ENCODE measurements around the gene NXPH1.
"Not testable (repeated sequence)": the region's sequence is repeated elsewhere in the genome, so short reads cannot be mapped to it uniquely, and the experiment has no call there.

NXPH1 gene

GRCh38 chr7:8668627-8669500, 235.5 kb downstream of the NXPH1 start:
- H3K9ac ChIP-seq (ENCODE audit: low read length), result no peak overlapping the region

DNA sequence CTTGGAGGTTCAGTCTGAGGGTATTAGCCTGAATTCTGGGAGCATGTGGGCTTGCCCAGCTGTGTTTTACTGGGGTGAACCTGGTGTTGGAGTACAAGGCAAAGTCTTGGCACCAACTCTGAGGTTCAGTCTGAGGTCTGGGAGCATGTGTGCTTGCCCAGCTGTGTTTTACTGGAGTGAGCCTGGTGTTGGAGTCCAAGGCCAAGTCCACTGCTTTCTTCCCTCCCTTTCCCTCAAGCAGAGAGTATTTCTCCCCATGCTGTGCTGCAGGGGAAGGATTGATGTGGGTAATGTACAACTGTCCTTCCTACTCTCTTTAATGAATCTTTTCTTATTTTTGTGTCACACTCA, 236.1 kb downstream of the NXPH1 start:
- H3K9ac ChIP-seq (ENCODE audit: low read length), result no peak overlapping the region

More at GRCh38 chr7:8668627-8669500, 235.5 kb downstream of the NXPH1 start:
- H3K27me3 ChIP-seq (ENCODE audit: control insufficient read depth in 1 of 2, insufficient read depth in 2 of 2, low read length in 2 of 2), result no peaks in the 10 kb centered on the region
- H3K4me3 ChIP-seq (ENCODE audit: low read depth in 1 of 2, low read length in 2 of 2), result no peak overlapping the region
- H3K36me3 ChIP-seq (ENCODE audit: insufficient read depth, low read length), result no peaks in the 10 kb centered on the region
- H3K9me3 ChIP-seq (ENCODE audit: low read length), result no peaks in the 10 kb centered on the region
- no peak overlapping the region for H3K27ac ChIP-seq (ENCODE audit: low read depth, low read length)
- H3K4me1 ChIP-seq (ENCODE audit: insufficient read depth, low read length), result no peaks in the 10 kb centered on the region

DNA sequence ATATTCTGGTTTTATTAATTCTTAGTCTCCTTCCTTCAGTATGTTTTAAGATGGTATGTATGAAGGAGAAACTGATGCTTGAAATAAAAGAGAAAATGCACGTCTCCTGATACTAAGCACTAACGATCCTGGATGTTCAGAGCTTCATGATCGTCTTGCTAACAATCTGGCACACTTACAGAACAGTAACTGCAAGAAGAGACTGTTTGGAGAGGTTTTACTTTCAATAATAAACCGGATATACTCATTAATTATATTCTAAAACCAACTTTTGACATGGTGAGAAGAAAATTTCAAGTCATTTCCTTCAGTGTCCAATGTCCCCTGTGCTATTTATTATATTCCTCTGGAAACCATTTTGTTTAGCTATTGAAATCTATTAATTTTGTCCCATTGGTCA, 251.0 kb downstream of the NXPH1 start:
- Histone ChIP-seq H3K4me3 (ENCODE audit: low read depth in 1 of 2, low read length in 2 of 2) (no peak overlapping the region), H3K9ac (ENCODE audit: low read length) (no peak overlapping the region), H3K27ac (ENCODE audit: low read depth, low read length) (no peak overlapping the region), H3K27me3 (ENCODE audit: control insufficient read depth in 1 of 2, insufficient read depth in 2 of 2, low read length in 2 of 2) (no peaks in the 10 kb centered on the region), H3K9me3 (ENCODE audit: low read length) (no peaks in the 10 kb centered on the region), H3K4me1 (ENCODE audit: insufficient read depth, low read length) (no peaks in the 10 kb centered on the region), H3K36me3 (ENCODE audit: insufficient read depth, low read length) (no peaks in the 10 kb centered on the region)

More for the DNA sequence above, 236.1 kb downstream of the NXPH1 start:
- Histone ChIP-seq H3K4me1 (ENCODE audit: insufficient read depth, low read length) (no peaks in the 10 kb centered on the region), H3K36me3 (ENCODE audit: insufficient read depth, low read length) (no peaks in the 10 kb centered on the region), H3K27ac (ENCODE audit: low read depth, low read length) (no peak overlapping the region), H3K27me3 (ENCODE audit: control insufficient read depth in 1 of 2, insufficient read depth in 2 of 2, low read length in 2 of 2) (no peaks in the 10 kb centered on the region), H3K4me3 (ENCODE audit: low read depth in 1 of 2, low read length in 2 of 2) (no peak overlapping the region), H3K9me3 (ENCODE audit: low read length) (no peaks in the 10 kb centered on the region)

DNA sequence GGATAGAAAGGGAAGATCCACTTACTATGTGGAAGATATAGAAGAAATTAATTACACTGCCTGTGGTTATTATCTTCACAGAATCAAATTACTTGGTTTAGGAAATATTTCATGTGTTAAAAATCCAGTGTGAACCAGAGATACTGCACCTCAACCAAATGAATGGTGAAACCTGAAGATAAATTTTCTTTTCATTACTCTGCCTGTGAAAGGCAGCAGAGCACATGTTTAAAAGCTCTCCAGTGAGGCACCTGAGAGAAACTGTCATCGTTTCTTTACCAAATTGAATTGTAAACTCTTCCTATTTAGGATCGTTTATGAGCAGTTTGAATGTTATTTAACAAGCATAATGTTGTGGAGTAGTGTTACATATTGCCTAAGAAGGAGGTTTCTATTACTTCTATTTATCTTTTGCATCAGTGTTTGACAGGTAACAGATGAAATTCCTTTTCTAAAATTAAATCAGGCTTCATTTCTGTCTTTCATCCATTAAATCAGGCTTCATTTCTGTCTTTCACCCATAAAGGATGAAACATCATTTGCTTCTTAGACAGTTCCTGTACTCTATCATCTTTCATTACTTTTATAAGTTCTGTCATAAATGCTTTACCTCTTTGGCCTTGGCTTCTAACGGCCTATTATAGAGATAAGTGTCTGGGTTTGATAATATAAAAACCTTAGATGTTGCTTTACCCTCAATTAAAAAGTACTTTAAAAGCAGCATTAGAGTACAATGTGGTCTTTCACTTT, 266.6 kb downstream of the NXPH1 start:
- Histone ChIP-seq H3K4me3 (ENCODE audit: low read depth in 1 of 2, low read length in 2 of 2) (no peak overlapping the region), H3K27me3 (ENCODE audit: control insufficient read depth in 1 of 2, insufficient read depth in 2 of 2, low read length in 2 of 2) (no peaks in the 10 kb centered on the region), H3K36me3 (ENCODE audit: insufficient read depth, low read length) (no peaks in the 10 kb centered on the region), H3K4me1 (ENCODE audit: insufficient read depth, low read length) (no peaks in the 10 kb centered on the region), H3K9me3 (ENCODE audit: low read length) (no peaks in the 10 kb centered on the region), H3K9ac (ENCODE audit: low read length) (no peak overlapping the region), H3K27ac (ENCODE audit: low read depth, low read length) (no peak overlapping the region)

GRCh38 chr7:8702807-8703206, 269.4 kb downstream of the NXPH1 start:
- Histone ChIP-seq H3K9ac (ENCODE audit: low read length) (no peak overlapping the region), H3K4me3 (ENCODE audit: low read depth in 1 of 2, low read length in 2 of 2) (no peak overlapping the region), H3K4me1 (ENCODE audit: insufficient read depth, low read length) (no peaks in the 10 kb centered on the region), H3K27me3 (ENCODE audit: control insufficient read depth in 1 of 2, insufficient read depth in 2 of 2, low read length in 2 of 2) (no peaks in the 10 kb centered on the region), H3K36me3 (ENCODE audit: insufficient read depth, low read length) (no peaks in the 10 kb centered on the region), H3K27ac (ENCODE audit: low read depth, low read length) (no peak overlapping the region), H3K9me3 (ENCODE audit: low read length) (no peaks in the 10 kb centered on the region)

GRCh38 chr7:8710124-8710523, 276.7 kb downstream of the NXPH1 start:
- Histone ChIP-seq H3K9me3 (ENCODE audit: low read length) (no peaks in the 10 kb centered on the region), H3K4me3 (ENCODE audit: low read depth in 1 of 2, low read length in 2 of 2) (no peak overlapping the region), H3K36me3 (ENCODE audit: insufficient read depth, low read length) (no peaks in the 10 kb centered on the region), H3K9ac (ENCODE audit: low read length) (no peak overlapping the region), H3K4me1 (ENCODE audit: insufficient read depth, low read length) (no peaks in the 10 kb centered on the region), H3K27me3 (ENCODE audit: control insufficient read depth in 1 of 2, insufficient read depth in 2 of 2, low read length in 2 of 2) (no peaks in the 10 kb centered on the region), H3K27ac (ENCODE audit: low read depth, low read length) (no peak overlapping the region)

GRCh38 chr7:8714791-8715190, 281.4 kb downstream of the NXPH1 start:
- no peak overlapping the region for H3K4me3 ChIP-seq (ENCODE audit: low read depth in 1 of 2, low read length in 2 of 2)
- H3K27me3 ChIP-seq (ENCODE audit: control insufficient read depth in 1 of 2, insufficient read depth in 2 of 2, low read length in 2 of 2), result no peaks in the 10 kb centered on the region
- H3K9ac ChIP-seq (ENCODE audit: low read length), result no peak overlapping the region
- no peaks in the 10 kb centered on the region for H3K9me3 ChIP-seq (ENCODE audit: low read length)
- H3K4me1 ChIP-seq (ENCODE audit: insufficient read depth, low read length), result no peaks in the 10 kb centered on the region
- no peaks in the 10 kb centered on the region for H3K36me3 ChIP-seq (ENCODE audit: insufficient read depth, low read length)
- H3K27ac ChIP-seq (ENCODE audit: low read depth, low read length), result no peak overlapping the region

DNA sequence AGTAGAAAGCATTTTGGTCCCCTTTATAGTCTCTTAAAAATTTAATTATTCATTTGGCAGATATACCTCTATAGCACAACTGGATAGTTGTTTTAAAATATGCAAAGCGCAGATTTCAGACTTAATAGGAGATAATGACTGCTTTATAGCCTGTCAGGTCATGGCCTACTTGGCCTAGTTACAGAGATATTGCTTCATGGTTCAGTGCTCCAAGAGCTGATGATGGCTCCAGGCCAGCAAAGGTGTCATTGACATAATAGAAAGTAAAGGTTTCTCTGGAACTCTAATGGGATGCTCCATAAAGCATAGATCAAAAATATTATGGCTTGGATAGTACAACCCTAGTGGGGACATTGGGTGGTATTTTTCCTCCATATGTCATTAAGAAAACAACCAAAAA, 285.7 kb downstream of the NXPH1 start:
- Histone ChIP-seq H3K9ac (ENCODE audit: low read length) (no peak overlapping the region), H3K4me3 (ENCODE audit: low read depth in 1 of 2, low read length in 2 of 2) (no peak overlapping the region)

GRCh38 chr7:8724080-8724718, 290.8 kb downstream of the NXPH1 start:
- no peaks in the 10 kb centered on the region for H3K4me1 ChIP-seq (ENCODE audit: insufficient read depth, low read length)

More for the DNA sequence above, 285.7 kb downstream of the NXPH1 start:
- no peaks in the 10 kb centered on the region for H3K4me1 ChIP-seq (ENCODE audit: insufficient read depth, low read length)
- no peaks in the 10 kb centered on the region for H3K27me3 ChIP-seq (ENCODE audit: control insufficient read depth in 1 of 2, insufficient read depth in 2 of 2, low read length in 2 of 2)
- H3K9me3 ChIP-seq (ENCODE audit: low read length), result no peaks in the 10 kb centered on the region
- no peaks in the 10 kb centered on the region for H3K36me3 ChIP-seq (ENCODE audit: insufficient read depth, low read length)
- no peak overlapping the region for H3K27ac ChIP-seq (ENCODE audit: low read depth, low read length)

GRCh38 chr7:8731756-8732155, 298.3 kb downstream of the NXPH1 start:
- not testable (repeated sequence) for H3K36me3 ChIP-seq (ENCODE audit: insufficient read depth, low read length); H3K9ac ChIP-seq (ENCODE audit: low read length); H3K27me3 ChIP-seq (ENCODE audit: control insufficient read depth in 1 of 2, insufficient read depth in 2 of 2, low read length in 2 of 2); H3K27ac ChIP-seq (ENCODE audit: low read depth, low read length); H3K4me3 ChIP-seq (ENCODE audit: low read depth in 1 of 2, low read length in 2 of 2); H3K4me1 ChIP-seq (ENCODE audit: insufficient read depth, low read length); H3K9me3 ChIP-seq (ENCODE audit: low read length)

More at GRCh38 chr7:8724080-8724718, 290.8 kb downstream of the NXPH1 start:
- Histone ChIP-seq H3K9ac (ENCODE audit: low read length) (no peak overlapping the region), H3K9me3 (ENCODE audit: low read length) (no peaks in the 10 kb centered on the region), H3K36me3 (ENCODE audit: insufficient read depth, low read length) (no peaks in the 10 kb centered on the region), H3K27me3 (ENCODE audit: control insufficient read depth in 1 of 2, insufficient read depth in 2 of 2, low read length in 2 of 2) (no peaks in the 10 kb centered on the region), H3K4me3 (ENCODE audit: low read depth in 1 of 2, low read length in 2 of 2) (no peak overlapping the region), H3K27ac (ENCODE audit: low read depth, low read length) (no peak overlapping the region)

DNA sequence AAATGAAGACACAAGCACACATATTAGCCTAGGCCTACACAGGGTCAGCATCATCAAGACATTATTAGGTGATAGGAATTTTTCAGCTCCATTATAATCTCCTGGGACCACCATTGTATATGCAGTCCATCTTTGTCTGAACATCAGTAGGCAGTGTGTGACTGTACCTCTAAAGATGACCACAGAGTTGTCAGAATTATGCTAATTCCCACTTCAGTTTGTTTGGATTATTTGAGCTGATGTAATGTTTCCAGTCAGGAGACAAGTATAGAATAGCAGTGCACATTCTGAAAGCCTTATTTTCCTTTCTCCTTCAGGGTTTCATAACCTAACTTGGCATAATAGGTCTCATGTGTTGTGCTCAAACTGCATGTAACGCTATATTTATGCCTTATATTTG, 306.4 kb downstream of the NXPH1 start:
- no peak overlapping the region for H3K27ac ChIP-seq (ENCODE audit: low read depth, low read length)
- H3K9ac ChIP-seq (ENCODE audit: low read length), result no peak overlapping the region
- no peak overlapping the region for H3K4me3 ChIP-seq (ENCODE audit: low read depth in 1 of 2, low read length in 2 of 2)
- H3K36me3 ChIP-seq (ENCODE audit: insufficient read depth, low read length), result no peaks in the 10 kb centered on the region
- H3K27me3 ChIP-seq (ENCODE audit: control insufficient read depth in 1 of 2, insufficient read depth in 2 of 2, low read length in 2 of 2), result no peaks in the 10 kb centered on the region
- no peaks in the 10 kb centered on the region for H3K4me1 ChIP-seq (ENCODE audit: insufficient read depth, low read length)
- no peaks in the 10 kb centered on the region for H3K9me3 ChIP-seq (ENCODE audit: low read length)
